Left ventricle myocardium inferior (tissue), 1 donor: ENCODE results near the gene SCAMP3. TPM values are rescaled to one million over a fixed set of nuclear protein-coding genes. Genes with fewer than 3 reads are reported as not detected.

Experiments used
- DNase-seq: peaks from one replicate; pipeline ENCODE4 v3.0.0-alpha.2; 2020
- H3K27ac ChIP-seq: fragments of 200-600 bp; replicated peaks from 2 replicates; pipeline ENCODE4 v1.8.0; 2021
- H3K27me3 ChIP-seq: fragments of 200-600 bp; 2 replicates; pipeline ENCODE4 v1.8.0; 2021; ENCODE audit warnings: low read depth
- H3K36me3 ChIP-seq: fragments of 200-600 bp; 2 replicates; pipeline ENCODE4 v1.8.0; 2021
- H3K4me1 ChIP-seq: fragments of 200-600 bp; 2 replicates; pipeline ENCODE4 v1.8.0; 2021
- H3K4me3 ChIP-seq: fragments of 200-600 bp; 2 replicates; pipeline ENCODE4 v1.8.0; 2021; ENCODE audit warnings: mild to moderate bottlenecking, moderate library complexity
- H3K9me3 ChIP-seq: fragments of 200-600 bp; replicated peaks from 2 replicates; pipeline ENCODE4 v1.8.0; 2021
- CTCF ChIP-seq: fragments of 200-600 bp; IDR thresholded peaks from 2 replicates; pipeline ENCODE4 v1.8.0; 2021; ENCODE audit warnings: antibody characterized with exemption, mild to moderate bottlenecking, borderline replicate concordance
- intact Hi-C: fragments of 100-400 bp; cut with micrococcal nuclease; formaldehyde crosslinking; loops from one replicate; pipeline ENCODE4 v1.11.0; 2022
- total RNA-seq: library from RNA; stranded (reverse); fragmentation: NEBNext Ultra II Directional; extraction: Animal tissue kit (Norgen Biotek cat#: 25700); gene quantifications from one replicate; pipeline ENCODE4 v1.2.1, GENCODE V29; 2021
- donor health status: DM: no; HTN: yes; CAD: no; lungs with severe emphysema.

Gene SCAMP3
- total RNA-seq, 1 donor from 2014 or later, result 57.1 TPM

- Histone ChIP-seq H3K4me1 (peaks cover 39% of the 10 kb centered on the region), H3K4me3 (peak within 1 kb of the TSS; percentile 95), H3K27ac (peak within 1 kb of the TSS; percentile 99), H3K9me3 (no peaks in the 10 kb centered on the region), H3K36me3 (peaks cover 4% of the 10 kb centered on the region), H3K27me3 (no peaks in the 10 kb centered on the region)
- peak; percentile 93 for DNase-seq
- intact Hi-C loops, result no loop called here
- no peak for TF ChIP-seq CTCF
Observed at GRCh38 chr1:155208541-155209311, 53.4 kb downstream of the SCAMP3 start, which contains the start of gene MTX1. MTX1 (plus strand) TSS chr1:155208695; CDS start chr1:155208805, 110 bp downstream.

- Histone ChIP-seq H3K9me3 (no peaks in the 10 kb centered on the region), H3K27me3 (no peaks in the 10 kb centered on the region), H3K27ac (peak within 1 kb of the TSS; percentile 99), H3K4me1 (peaks cover 39% of the 10 kb centered on the region), H3K36me3 (peaks cover 4% of the 10 kb centered on the region), H3K4me3 (peak within 1 kb of the TSS; percentile 95)
- peak; percentile 47 for DNase-seq
- intact Hi-C loops, result no loop called here
- TF ChIP-seq CTCF, result no peak
Observed at GRCh38 chr1:155207806-155208540, 54.2 kb downstream of the SCAMP3 start, which contains the start of gene THBS3. THBS3 (minus strand) TSS chr1:155207897; CDS start chr1:155207876, 21 bp downstream.

GRCh38 chr1:155206891-155207805 lies 55.0 kb downstream of the SCAMP3 start:
- H3K27ac ChIP-seq, result peak overlapping the region; percentile 99
- TF ChIP-seq CTCF, result peak; percentile 84
- H3K4me1 ChIP-seq, result peaks cover 39% of the 10 kb centered on the region
- peaks cover 4% of the 10 kb centered on the region for H3K36me3 ChIP-seq
- no peaks in the 10 kb centered on the region for H3K27me3 ChIP-seq
- no peaks in the 10 kb centered on the region for H3K9me3 ChIP-seq
- intact Hi-C loops, result no loop called here
- peak; percentile 84 for DNase-seq
- H3K4me3 ChIP-seq, result peak overlapping the region; percentile 95

Other genes with a start within 250 kb of the SCAMP3 start
- not detected for gene DCST2, start 228.6 kb downstream of the SCAMP3 start, total RNA-seq
- gene DCST1, start 228.5 kb downstream of the SCAMP3 start, total RNA-seq, result not detected
- gene ADAM15, start 211.0 kb downstream of the SCAMP3 start, total RNA-seq, result 82.1 TPM
- gene EFNA4, start 198.6 kb downstream of the SCAMP3 start, total RNA-seq, result 1.7 TPM
- gene EFNA3, start 183.5 kb downstream of the SCAMP3 start, total RNA-seq, result 0.71 TPM
- gene EFNA1, start 134.5 kb downstream of the SCAMP3 start, total RNA-seq, result 42.9 TPM
- 8.2 TPM for gene SLC50A1, start 126.5 kb downstream of the SCAMP3 start, total RNA-seq
- 54.5 TPM for gene DPM3, start 121.8 kb downstream of the SCAMP3 start, total RNA-seq
- gene KRTCAP2, start 89.1 kb downstream of the SCAMP3 start, total RNA-seq, result 113 TPM
- gene TRIM46, start 88.5 kb downstream of the SCAMP3 start, total RNA-seq, result 0.11 TPM
- 7.2 TPM for gene THBS3, start 54.5 kb downstream of the SCAMP3 start, total RNA-seq
- gene MTX1, start 53.7 kb downstream of the SCAMP3 start, total RNA-seq, result 18.0 TPM
- gene ENTREP3, start 6.9 kb downstream of the SCAMP3 start, total RNA-seq, result 13.9 TPM
- gene CLK2, start 11.1 kb upstream of the SCAMP3 start, total RNA-seq, result 18.1 TPM
- gene HCN3, start 15.1 kb upstream of the SCAMP3 start, total RNA-seq, result 1.2 TPM
- not detected for gene PKLR, start 39.1 kb upstream of the SCAMP3 start, total RNA-seq
- gene FDPS, start 46.5 kb upstream of the SCAMP3 start, total RNA-seq, result 75.0 TPM
- 18.0 TPM for gene RUSC1, start 58.5 kb upstream of the SCAMP3 start, total RNA-seq